ENCODE data around the gene PARD3B. TPM values are rescaled to one million over a fixed set of nuclear protein-coding genes. Genes with fewer than 3 reads are reported as not detected.
A peak's percentile ranks its signal among the peaks of the same experiment; 100 is the strongest.

PARD3B gene
- total RNA-seq, 1 donor from 2014 or later = 12.3 TPM

GRCh38 chr2:204835786-204836185 is 290.5 kb downstream of the PARD3B start:
- H3K36me3 ChIP-seq = no peaks in the 10 kb centered on the region
- H3K27ac ChIP-seq = no peak overlapping the region
- H3K4me3 ChIP-seq = no peak overlapping the region
- no peaks in the 10 kb centered on the region for H3K4me1 ChIP-seq
- no peaks in the 10 kb centered on the region for H3K27me3 ChIP-seq
- no peaks in the 10 kb centered on the region for H3K9me3 ChIP-seq
- TF ChIP-seq POLR2A (IDR thresholded peaks at IDR 0.05) = no peak
- TF ChIP-seq CTCF (IDR thresholded peaks at IDR 0.05) = no peak
- no peak for DNase-seq (ENCODE audit: extremely low spot score in 2 of 2)
- intact Hi-C loops (cut with DNase I) = no loop called here

GRCh38 chr2:204840504-204840903 is 295.2 kb downstream of the PARD3B start:
- H3K27me3 ChIP-seq = no peaks in the 10 kb centered on the region
- no peak overlapping the region for H3K4me3 ChIP-seq
- DNase-seq (ENCODE audit: extremely low spot score in 2 of 2) = no peak
- H3K27ac ChIP-seq = no peak overlapping the region
- peaks cover 14% of the 10 kb centered on the region for H3K4me1 ChIP-seq
- intact Hi-C loops (cut with DNase I) = no loop called here
- H3K36me3 ChIP-seq = no peaks in the 10 kb centered on the region
- H3K9me3 ChIP-seq = no peaks in the 10 kb centered on the region
- TF ChIP-seq CTCF (IDR thresholded peaks at IDR 0.05) = no peak
- no peak for TF ChIP-seq POLR2A (IDR thresholded peaks at IDR 0.05)
- TF ChIP-seq POLR2AphosphoS5 (IDR thresholded peaks at IDR 0.05; ENCODE audit: insufficient read depth in 1 of 2, low read depth in 1 of 2) = no peak

GRCh38 chr2:204842068-204842467 is 296.8 kb downstream of the PARD3B start:
- intact Hi-C loops (cut with DNase I) = no loop called here
- Histone ChIP-seq H3K36me3 (no peaks in the 10 kb centered on the region), H3K9me3 (no peaks in the 10 kb centered on the region), H3K4me1 (peaks cover 14% of the 10 kb centered on the region), H3K27me3 (no peaks in the 10 kb centered on the region), H3K27ac (no peak overlapping the region), H3K4me3 (no peak overlapping the region)
- TF ChIP-seq CTCF (IDR thresholded peaks at IDR 0.05) (no peak), POLR2A (IDR thresholded peaks at IDR 0.05) (no peak), POLR2AphosphoS5 (IDR thresholded peaks at IDR 0.05; ENCODE audit: insufficient read depth in 1 of 2, low read depth in 1 of 2) (no peak)
- DNase-seq (ENCODE audit: extremely low spot score in 2 of 2) = no peak

GRCh38 chr2:204842661-204843485 is 297.6 kb downstream of the PARD3B start:
- DNase-seq (ENCODE audit: extremely low spot score in 2 of 2) = no peak
- intact Hi-C loops (cut with DNase I) = no loop called here
- Histone ChIP-seq H3K27ac (no peak overlapping the region), H3K27me3 (no peaks in the 10 kb centered on the region), H3K4me1 (peaks cover 14% of the 10 kb centered on the region), H3K9me3 (no peaks in the 10 kb centered on the region), H3K36me3 (no peaks in the 10 kb centered on the region), H3K4me3 (no peak overlapping the region)
- TF ChIP-seq POLR2AphosphoS5 (IDR thresholded peaks at IDR 0.05; ENCODE audit: insufficient read depth in 1 of 2, low read depth in 1 of 2) (peak in 1 of 2 donors; percentile 46), CTCF (IDR thresholded peaks at IDR 0.05) (no peak)

GRCh38 chr2:204846471-204846870 is 301.2 kb downstream of the PARD3B start:
- Histone ChIP-seq H3K36me3 (no peaks in the 10 kb centered on the region), H3K4me3 (no peak overlapping the region), H3K27ac (no peak overlapping the region), H3K27me3 (no peaks in the 10 kb centered on the region), H3K9me3 (no peaks in the 10 kb centered on the region), H3K4me1 (peaks cover 14% of the 10 kb centered on the region)
- intact Hi-C loops (cut with DNase I) = no loop called here
- TF ChIP-seq POLR2A (IDR thresholded peaks at IDR 0.05) (no peak), CTCF (IDR thresholded peaks at IDR 0.05) (no peak), POLR2AphosphoS5 (IDR thresholded peaks at IDR 0.05; ENCODE audit: insufficient read depth in 1 of 2, low read depth in 1 of 2) (no peak)
- no peak for DNase-seq (ENCODE audit: extremely low spot score in 2 of 2)
